VCaP (cell line): ENCODE results near the gene GTF2A2.
"Not testable (repeated sequence)": the region's sequence is repeated elsewhere in the genome, so short reads cannot be mapped to it uniquely, and the experiment has no call there.

Experiments
- H3K27ac ChIP-seq: fragments of 450-650 bp; 2 replicates; pipeline ENCODE4 v1.5.1; 2017
- TF ChIP-seq, protein P1 (sequence below): fragments of 450-650 bp; conservative IDR thresholded peaks from 2 replicates; pipeline ENCODE4 v1.5.1; 2017; ENCODE audit warnings: mild to moderate bottlenecking, moderate library complexity

The GTF2A2 gene, protein sequence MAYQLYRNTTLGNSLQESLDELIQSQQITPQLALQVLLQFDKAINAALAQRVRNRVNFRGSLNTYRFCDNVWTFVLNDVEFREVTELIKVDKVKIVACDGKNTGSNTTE

DNA sequence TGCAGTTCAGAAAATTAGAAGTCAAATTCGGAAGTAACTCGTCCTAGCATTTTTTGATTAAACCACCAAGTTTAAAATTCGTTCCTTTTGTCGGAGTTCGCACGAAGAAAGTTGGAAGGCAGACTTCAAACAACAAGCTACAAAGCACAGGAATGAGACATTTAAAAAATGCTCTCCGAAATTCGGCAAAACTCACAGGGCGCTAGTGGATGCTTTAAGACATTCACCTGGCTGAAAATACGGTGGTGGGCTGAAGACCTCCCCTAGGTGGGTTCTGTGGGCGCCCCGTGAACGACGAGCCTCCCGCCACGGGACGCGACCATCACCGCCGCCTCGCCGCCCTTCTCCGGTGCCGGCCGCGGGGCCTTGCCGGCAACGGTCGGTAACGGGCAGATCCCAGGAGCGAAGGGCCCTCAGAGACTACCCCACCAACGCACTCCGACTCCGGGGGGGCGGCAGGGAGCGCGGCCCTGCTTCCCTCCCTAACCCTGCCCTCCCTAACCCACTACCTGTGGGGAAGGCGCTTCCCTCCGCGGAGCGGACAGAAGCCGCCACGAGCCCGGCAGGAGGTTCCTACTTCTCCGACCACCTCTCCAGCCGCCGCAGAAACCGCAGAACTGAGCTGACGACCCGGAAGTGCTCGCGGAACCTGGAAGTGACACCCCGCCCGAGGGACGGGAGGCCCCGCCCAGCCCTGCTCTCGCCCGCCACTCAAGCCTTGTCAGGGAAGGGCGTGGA lies at the start of gene GTF2A2:
Gene GTF2A2 (minus strand): TSS at position 619 of the 738 bp plus-strand sequence. CDS start 5,238 bp downstream, outside the sequence.
- peak within 1 kb of the TSS; percentile 76 for H3K27ac ChIP-seq
- TF ChIP-seq, protein P1, sequence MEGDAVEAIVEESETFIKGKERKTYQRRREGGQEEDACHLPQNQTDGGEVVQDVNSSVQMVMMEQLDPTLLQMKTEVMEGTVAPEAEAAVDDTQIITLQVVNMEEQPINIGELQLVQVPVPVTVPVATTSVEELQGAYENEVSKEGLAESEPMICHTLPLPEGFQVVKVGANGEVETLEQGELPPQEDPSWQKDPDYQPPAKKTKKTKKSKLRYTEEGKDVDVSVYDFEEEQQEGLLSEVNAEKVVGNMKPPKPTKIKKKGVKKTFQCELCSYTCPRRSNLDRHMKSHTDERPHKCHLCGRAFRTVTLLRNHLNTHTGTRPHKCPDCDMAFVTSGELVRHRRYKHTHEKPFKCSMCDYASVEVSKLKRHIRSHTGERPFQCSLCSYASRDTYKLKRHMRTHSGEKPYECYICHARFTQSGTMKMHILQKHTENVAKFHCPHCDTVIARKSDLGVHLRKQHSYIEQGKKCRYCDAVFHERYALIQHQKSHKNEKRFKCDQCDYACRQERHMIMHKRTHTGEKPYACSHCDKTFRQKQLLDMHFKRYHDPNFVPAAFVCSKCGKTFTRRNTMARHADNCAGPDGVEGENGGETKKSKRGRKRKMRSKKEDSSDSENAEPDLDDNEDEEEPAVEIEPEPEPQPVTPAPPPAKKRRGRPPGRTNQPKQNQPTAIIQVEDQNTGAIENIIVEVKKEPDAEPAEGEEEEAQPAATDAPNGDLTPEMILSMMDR: no peak

DNA sequence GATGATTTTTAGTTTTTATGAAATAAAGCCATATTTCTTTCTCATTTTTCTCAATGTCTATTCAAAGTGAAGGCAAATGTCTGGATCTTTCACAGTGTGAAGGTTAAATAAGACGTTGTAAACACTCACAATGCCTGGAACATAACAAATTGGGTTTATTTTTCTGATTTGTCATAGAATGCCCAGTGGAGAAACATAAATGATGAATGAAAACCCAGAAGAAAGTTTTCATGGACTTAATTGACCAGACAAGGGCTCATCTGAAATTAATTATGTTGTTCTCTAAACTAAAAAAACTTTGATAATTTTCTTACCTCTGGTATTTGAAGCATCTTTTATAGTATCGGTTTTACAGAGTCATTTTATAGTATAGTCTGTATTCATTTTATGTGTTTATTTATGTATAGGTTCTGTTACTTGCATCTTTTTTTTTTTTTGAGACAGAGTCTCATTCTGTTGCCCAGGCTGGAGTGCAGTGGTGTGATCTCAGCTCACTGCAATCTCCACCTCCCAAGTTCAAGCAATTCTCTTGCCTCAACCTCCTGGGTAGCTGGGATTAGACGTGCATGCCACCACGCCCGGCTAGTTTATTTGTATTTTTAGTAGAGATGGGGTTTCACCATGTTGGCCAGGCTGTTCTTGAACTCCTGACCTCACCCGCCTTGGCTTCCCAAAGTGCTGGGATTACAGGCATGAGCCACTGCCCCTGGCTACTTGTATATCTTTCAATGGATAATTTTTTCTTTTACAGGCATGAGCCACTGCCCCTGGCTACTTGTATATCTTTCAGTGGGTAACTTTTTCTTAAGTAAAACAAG lies 46.9 kb upstream of the GTF2A2 start:
- TF ChIP-seq, protein P1: no peak
- no peak overlapping the region for H3K27ac ChIP-seq

DNA sequence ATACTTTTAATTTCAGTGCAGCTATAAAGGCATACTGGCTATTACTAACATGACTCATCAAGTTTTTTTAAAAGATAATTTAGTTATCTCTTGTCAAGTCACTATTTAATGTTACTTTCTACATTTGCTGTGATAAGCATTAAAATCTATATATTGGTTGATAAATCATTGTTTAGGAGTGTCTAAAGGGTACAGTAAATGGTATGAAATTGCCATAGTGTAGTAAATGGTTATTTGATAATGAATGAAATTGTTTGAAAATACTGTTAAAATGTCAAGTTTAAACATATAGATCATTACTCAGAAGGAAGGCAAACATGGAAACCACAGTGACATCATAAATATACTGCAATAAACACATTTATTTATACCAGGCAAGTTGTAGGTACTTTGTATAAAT lies 45.0 kb upstream of the GTF2A2 start:
- H3K27ac ChIP-seq: no peak overlapping the region
- TF ChIP-seq, protein P1: no peak

DNA sequence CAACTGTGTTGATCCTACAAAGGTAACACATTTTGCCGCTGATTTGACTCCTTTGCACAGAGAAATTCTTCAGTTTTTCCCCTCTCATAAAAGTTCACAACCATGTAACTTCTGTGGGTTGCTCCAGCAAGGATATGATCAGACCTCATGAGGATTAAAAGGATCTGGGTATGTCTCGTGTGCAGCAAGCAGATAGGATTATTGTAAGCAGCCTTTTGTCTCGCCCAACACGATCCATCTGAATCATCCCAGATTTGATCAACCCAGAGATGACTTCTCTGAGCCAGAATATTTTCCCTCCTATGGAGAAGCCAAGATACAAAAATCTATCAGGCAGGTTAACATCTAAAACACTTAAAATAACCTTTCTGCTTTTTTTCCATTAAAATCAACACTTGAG lies 44.6 kb upstream of the GTF2A2 start:
- TF ChIP-seq, protein P1: no peak
- H3K27ac ChIP-seq: no peak overlapping the region

DNA sequence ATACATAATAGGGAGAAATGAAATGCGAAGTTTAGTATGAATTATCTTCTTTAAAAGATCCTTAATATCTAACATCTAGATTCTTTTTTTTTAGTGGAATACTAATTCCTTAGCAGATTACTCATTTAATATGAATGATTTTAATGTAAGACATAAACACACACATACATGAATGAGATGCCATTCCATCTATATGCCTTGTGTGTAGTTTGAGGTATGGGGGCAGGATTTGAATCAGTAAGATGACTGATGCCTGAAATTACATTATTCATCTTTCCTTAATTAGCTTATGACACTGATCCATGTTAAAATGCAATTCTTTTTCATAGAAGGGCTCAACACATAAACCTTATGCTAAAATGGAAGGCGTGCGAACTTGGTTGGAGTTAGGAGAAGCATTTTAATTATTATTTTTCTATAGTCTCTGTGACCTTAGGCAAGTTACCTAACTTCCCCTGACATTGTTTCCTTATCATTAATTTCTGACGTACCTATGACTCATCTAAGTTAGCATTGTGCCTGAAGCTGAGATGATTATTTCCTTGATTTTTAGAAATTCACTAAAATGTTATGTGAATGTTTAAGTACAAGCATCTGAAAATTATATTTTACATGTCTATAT lies 42.6 kb upstream of the GTF2A2 start:
- no peak overlapping the region for H3K27ac ChIP-seq
- TF ChIP-seq, protein P1: no peak

DNA sequence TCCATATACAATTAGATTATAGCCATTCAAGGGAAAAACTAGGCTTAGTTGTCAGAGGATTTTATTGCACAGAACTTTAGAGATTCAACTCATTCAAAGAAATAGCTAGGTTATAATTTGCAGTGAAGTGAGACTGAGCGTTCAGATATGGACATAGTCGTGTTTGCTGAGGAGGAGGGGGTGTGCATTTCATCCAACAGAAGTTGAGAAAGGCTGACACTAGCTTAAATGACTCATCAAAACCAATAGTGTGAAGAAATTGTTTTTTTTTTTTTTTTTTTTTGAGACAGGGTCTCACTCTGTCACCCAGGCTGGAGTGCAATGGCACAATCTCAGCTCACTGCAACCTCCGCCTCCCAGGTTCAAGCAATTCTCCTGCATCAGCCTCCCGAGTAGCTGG lies 40.8 kb upstream of the GTF2A2 start:
- not testable (repeated sequence) for H3K27ac ChIP-seq

DNA sequence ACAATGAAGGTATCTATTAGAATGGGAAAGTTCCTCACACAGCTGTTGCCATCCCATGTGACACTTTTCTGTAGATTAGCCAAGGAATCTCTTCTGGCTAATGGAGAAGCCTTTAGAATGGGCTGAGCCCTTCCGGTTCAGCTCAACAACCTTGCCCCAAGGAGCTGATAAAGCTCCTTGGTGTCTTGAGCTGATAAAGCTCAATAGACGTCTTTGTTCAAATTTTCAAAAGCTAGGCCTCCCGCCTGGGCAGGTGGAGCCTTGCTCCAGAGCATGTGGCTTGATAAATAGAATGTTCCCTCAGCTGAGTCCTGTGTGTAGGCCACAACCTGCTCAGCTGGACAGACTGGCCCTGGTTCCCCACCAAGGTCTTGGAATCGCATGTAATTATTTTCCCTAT lies 39.0 kb upstream of the GTF2A2 start:
- TF ChIP-seq, protein P1: no peak
- no peak overlapping the region for H3K27ac ChIP-seq
